Measurements from ENCODE around the gene IGFN1.
"Not testable (repeated sequence)": the region's sequence is repeated elsewhere in the genome, so short reads cannot be mapped to it uniquely, and the experiment has no call there.

IGFN1 gene

GRCh38 chr1:201251851-201252430 is 61.3 kb downstream of the IGFN1 start:
- DNase-seq, result no peak

GRCh38 chr1:201252944-201253371 is 62.3 kb downstream of the IGFN1 start:
- DNase-seq, result no peak

- DNase-seq, result no peak
These were observed 62.8 kb downstream of the IGFN1 start for GRCh38 chr1:201253411-201253810.

- no peak for DNase-seq
These were observed 63.4 kb downstream of the IGFN1 start for GRCh38 chr1:201253906-201254624.

- peak; percentile 70 for DNase-seq
These were observed 64.2 kb downstream of the IGFN1 start for GRCh38 chr1:201254625-201255478.

GRCh38 chr1:201255479-201256362 is 65.1 kb downstream of the IGFN1 start:
- no peak for DNase-seq

- DNase-seq, result not testable (repeated sequence)
These were observed 67.5 kb downstream of the IGFN1 start for GRCh38 chr1:201258132-201258531.

GRCh38 chr1:201258763-201259230 is 68.2 kb downstream of the IGFN1 start:
- no peak for DNase-seq

GRCh38 chr1:201259476-201260235 is 69.0 kb downstream of the IGFN1 start:
- no peak for DNase-seq

- DNase-seq, result no peak
These were observed 69.6 kb downstream of the IGFN1 start for GRCh38 chr1:201260236-201260590.

GRCh38 chr1:201260648-201261311 is 70.2 kb downstream of the IGFN1 start:
- DNase-seq, result no peak

- no peak for DNase-seq
These were observed 71.3 kb downstream of the IGFN1 start for GRCh38 chr1:201261771-201262547.

GRCh38 chr1:201262963-201263608 is 72.5 kb downstream of the IGFN1 start:
- DNase-seq, result no peak

GRCh38 chr1:201264072-201264471 is 73.4 kb downstream of the IGFN1 start:
- DNase-seq, result no peak

- DNase-seq, result no peak
These were observed 73.9 kb downstream of the IGFN1 start for GRCh38 chr1:201264554-201264953.

- no peak for DNase-seq
These were observed 75.1 kb downstream of the IGFN1 start for GRCh38 chr1:201265756-201266155.

GRCh38 chr1:201266276-201266675 is 75.7 kb downstream of the IGFN1 start:
- no peak for DNase-seq

GRCh38 chr1:201266774-201267173 is 76.2 kb downstream of the IGFN1 start:
- DNase-seq, result no peak

- no peak for DNase-seq
These were observed 77.0 kb downstream of the IGFN1 start for GRCh38 chr1:201267481-201268229.

Data from GOT3 (cell line).